Measurements from ENCODE around the gene KCNJ15.

KCNJ15 gene

DNA sequence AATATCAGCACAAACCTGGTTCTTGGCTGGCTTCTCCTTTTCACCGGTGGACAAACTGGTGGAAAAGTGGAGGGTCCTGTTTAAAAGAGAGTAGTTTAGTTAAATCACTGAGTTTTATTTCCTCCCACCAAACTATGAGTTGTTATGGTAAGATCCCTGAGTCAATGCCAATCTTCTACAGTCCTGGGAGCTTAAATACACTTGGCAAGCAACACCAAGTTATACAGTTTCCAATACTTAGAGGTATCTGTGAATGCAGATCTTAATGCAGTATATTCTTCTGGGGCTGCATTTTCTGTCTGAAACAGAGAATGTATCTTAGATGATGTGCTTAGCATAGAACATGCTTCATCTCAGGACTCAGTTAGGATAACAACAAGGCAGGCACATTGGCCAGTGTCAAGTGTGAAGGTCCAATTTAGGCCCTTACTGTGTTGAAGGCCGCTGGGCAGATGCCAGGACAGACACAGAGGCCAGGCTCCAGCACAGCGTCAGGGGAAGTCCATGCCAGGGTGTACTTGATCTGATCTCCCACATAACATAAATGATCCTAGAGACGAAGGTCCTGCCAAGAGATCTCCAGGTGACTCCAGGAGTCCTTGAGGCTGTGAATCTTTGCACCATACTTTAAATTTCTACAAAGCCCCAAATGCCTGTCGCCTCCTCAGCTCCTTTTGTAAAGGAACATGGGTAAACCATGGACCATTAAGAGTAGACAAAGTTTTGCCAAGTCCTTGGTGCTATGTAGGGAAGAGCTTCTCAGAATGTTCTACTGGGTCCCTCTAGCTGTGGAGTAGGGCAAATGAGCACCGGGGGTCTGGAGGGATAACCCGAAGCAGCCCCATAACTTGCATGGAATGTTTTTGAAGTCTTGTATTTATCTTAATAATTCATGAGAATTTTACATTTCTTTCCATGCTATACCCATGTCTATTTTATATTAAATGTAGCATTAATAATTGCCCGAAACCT lies 76.8 kb downstream of the KCNJ15 start:
- DNase-seq (ENCODE audit: low read depth), result no peak
- in situ Hi-C loops (cut with HindIII; ENCODE audit: low sequenced_read_pairs), result no loop called here
- no peak overlapping the region for H3K4me3 ChIP-seq (ENCODE audit: low read depth, low read length)
- TF ChIP-seq CTCF (IDR thresholded peaks at IDR 0.05; ENCODE audit: low read depth, low read length, missing control alignments), result peak; percentile 38

- no peak for TF ChIP-seq CTCF (IDR thresholded peaks at IDR 0.05; ENCODE audit: low read depth, low read length, missing control alignments)
- DNase-seq (ENCODE audit: low read depth), result no peak
- no peak overlapping the region for H3K4me3 ChIP-seq (ENCODE audit: low read depth, low read length)
- in situ Hi-C loops (cut with HindIII; ENCODE audit: low sequenced_read_pairs), result no loop called here
Observed at GRCh38 chr21:38334866-38335265, 78.1 kb downstream of the KCNJ15 start.

GRCh38 chr21:38337793-38338192 lies 81.0 kb downstream of the KCNJ15 start:
- in situ Hi-C loops (cut with HindIII; ENCODE audit: low sequenced_read_pairs), result no loop called here
- no peak for DNase-seq (ENCODE audit: low read depth)
- H3K4me3 ChIP-seq (ENCODE audit: low read depth, low read length), result no peak overlapping the region
- no peak for TF ChIP-seq CTCF (IDR thresholded peaks at IDR 0.05; ENCODE audit: low read depth, low read length, missing control alignments)

DNA sequence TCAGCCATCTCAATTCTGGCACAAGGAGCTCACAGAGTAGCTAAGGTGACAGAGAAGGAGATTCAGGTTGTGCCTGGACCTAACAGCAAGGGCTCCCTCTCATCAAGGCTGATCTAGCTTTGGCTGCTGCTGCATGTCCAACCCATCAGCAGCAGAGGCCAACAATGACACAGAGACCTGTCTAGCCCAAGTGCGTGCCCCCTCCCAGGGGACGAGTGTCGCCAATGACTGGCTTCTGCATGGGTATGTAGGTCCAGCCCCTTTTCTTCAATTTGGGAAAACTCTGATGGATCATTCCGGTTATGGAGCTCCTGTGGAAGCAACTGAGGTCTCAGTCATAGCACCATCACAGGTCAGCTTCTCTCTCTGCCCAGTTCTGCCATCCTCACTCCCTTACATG lies 83.3 kb downstream of the KCNJ15 start:
- no peak for TF ChIP-seq CTCF (IDR thresholded peaks at IDR 0.05; ENCODE audit: low read depth, low read length, missing control alignments)
- DNase-seq (ENCODE audit: low read depth), result no peak
- no peak overlapping the region for H3K4me3 ChIP-seq (ENCODE audit: low read depth, low read length)
- in situ Hi-C loops (cut with HindIII; ENCODE audit: low sequenced_read_pairs), result no loop called here

DNA sequence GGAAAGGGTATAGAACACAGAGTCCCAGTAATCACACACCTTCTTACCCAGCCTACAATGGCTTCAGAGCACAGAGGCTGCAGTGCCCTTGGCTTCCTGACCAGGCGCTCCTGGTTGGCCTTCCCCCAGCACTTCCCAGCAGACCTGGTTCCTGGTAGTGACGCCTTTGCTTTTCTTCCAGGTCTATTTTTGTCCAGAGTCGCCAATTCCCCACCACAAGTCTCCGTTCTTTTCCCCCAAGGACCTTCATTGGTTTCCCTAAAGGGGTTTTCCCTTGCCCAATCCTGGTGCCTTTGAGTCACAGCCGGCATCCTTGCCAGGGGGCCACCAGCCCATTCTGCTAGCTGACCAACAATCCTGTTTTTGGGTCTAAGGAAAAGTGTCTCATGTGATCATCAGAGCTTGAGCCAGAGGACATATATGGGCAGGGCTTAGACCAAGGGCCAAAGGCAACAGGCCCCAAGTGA lies 84.8 kb downstream of the KCNJ15 start:
- no peak for TF ChIP-seq CTCF (IDR thresholded peaks at IDR 0.05; ENCODE audit: low read depth, low read length, missing control alignments)
- in situ Hi-C loops (cut with HindIII; ENCODE audit: low sequenced_read_pairs), result no loop called here
- H3K4me3 ChIP-seq (ENCODE audit: low read depth, low read length), result no peak overlapping the region
- DNase-seq (ENCODE audit: low read depth), result no peak

DNA sequence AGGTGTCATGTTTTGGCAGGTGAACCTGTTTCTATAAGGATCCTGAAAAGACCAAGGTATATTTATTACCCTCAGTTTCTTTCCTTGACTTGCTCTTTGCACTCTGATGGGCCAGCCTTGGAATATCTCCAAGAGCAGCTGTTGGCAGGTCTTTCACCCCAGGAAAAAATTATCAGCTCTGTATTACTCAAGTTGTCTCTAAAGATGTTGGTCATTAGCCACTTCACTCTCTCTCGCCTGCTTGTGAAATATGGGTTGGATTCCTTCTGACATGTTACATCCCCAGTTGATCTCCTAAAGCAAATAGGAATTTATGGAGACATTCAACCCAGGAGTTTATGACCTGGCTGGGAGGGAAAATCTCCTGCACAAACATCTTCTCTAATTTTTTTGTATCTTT lies 85.9 kb downstream of the KCNJ15 start:
- DNase-seq (ENCODE audit: low read depth), result no peak
- no peak overlapping the region for H3K4me3 ChIP-seq (ENCODE audit: low read depth, low read length)
- in situ Hi-C loops (cut with HindIII; ENCODE audit: low sequenced_read_pairs), result no loop called here
- no peak for TF ChIP-seq CTCF (IDR thresholded peaks at IDR 0.05; ENCODE audit: low read depth, low read length, missing control alignments)
